Natural killer cell treated with Interleukin-12 subunit alpha and Interleukin-12 subunit beta and Interleukin-15 and Interleukin-18, amount 100 ng/mL, for 72 hours (primary cell): Measurements from ENCODE around the gene ZNF101. TPM values are rescaled to one million over a fixed set of nuclear protein-coding genes. Genes with fewer than 3 reads are reported as not detected.

Experiments used
- ATAC-seq, 2 donors: fragments of 150-1000 bp; cut with Tn5 transposase in 1 of 2; sonication (Bioruptor Pico), chemical (Tn5 transposase) in 1 of 2; 2 replicates each; pipeline ENCODE4 v1.10.0; 2021
- DNase-seq: peaks from one replicate; pipeline ENCODE4 v3.0.0; 2022; ENCODE audit warnings: low spot score
- H3K27ac Mint-ChIP-seq, 2 donors: 1 replicate in 1 of 2; 2 replicates in 1 of 2; pipeline ENCODE4 v1.8.0; 2022; ENCODE audit warnings: mixed read lengths in 2 of 2, mild to moderate bottlenecking in 1 of 2, moderate library complexity in 1 of 2
- H3K27me3 Mint-ChIP-seq, 2 donors: 1 replicate in 1 of 2; 2 replicates in 1 of 2; pipeline ENCODE4 v1.8.0; 2022; ENCODE audit warnings: mixed read lengths in 2 of 2
- H3K36me3 Mint-ChIP-seq: one replicate; pipeline ENCODE4 v1.8.0; 2022; ENCODE audit warnings: mixed read lengths
- H3K4me1 Mint-ChIP-seq, 2 donors: 1 replicate in 1 of 2; 2 replicates in 1 of 2; pipeline ENCODE4 v1.8.0; 2022; ENCODE audit warnings: low read depth in 2 of 2, mixed read lengths in 2 of 2, mild to moderate bottlenecking in 1 of 2
- H3K4me3 Mint-ChIP-seq: one replicate; pipeline ENCODE4 v1.8.0; 2022; ENCODE audit warnings: mixed read lengths
- H3K9me3 Mint-ChIP-seq: 2 replicates; pipeline ENCODE4 v1.8.0; 2022; ENCODE audit warnings: mixed read lengths
- total RNA-seq, 2 donors: library from RNA; stranded (reverse); gene quantifications; one replicate each; pipeline ENCODE4 v1.2.3, GENCODE V29; 2022

Gene ZNF101
- total RNA-seq, result 10 to 100 TPM; 45.3 to 53.1 TPM

DNA sequence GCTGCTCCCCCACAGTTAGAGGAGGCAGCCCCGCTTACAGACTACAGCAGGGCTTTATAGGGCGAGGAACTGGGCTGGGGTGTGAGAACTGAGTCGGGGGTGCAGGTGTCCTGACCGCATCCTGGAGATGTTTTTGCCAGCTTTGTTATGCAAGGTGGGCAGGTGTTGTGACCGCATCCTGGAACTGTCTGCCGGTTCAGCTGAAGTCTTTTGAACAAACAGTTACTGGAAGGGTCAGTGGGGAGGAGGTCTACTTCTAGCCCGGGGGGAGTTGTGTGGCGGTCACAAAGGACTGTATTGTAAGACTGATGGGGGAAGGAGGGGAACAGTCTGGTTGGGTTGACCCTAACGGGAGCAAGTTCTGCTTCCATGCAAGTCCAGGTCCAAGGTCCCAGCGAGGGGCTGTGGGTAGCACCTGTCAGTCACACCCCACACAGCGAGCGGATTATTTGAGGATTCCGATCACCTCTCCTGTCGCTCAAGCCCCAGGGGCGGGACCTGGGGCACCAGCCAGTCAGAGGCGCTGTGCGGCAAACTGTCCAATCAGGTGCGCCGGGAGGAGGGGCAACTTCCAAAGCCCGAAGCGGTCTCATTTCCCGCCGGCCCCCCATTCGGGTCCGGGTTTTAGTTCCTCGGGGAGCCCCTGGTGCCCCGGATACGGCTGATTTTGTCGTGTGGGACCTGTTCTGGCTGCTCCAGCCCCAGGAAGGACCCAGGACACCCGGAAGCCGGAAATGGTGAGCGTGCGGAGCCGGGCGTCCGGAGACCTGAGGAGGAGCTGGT, at the start of gene ZNF101:
Gene ZNF101, plus strand, starts transcription at position 610 of the 783 bp plus-strand sequence. Its CDS starts 125 bp downstream, at position 735.
- H3K27me3 Mint-ChIP-seq, result no peaks in the 10 kb centered on the region
- peak within 1 kb of the TSS; percentile 89 for H3K4me3 Mint-ChIP-seq
- peaks cover 15 to 19% of the 10 kb centered on the region in 2 donors for H3K4me1 Mint-ChIP-seq
- DNase-seq, result peak; percentile 97
- peak within 1 kb of the TSS; percentile 86 to 95 for H3K27ac Mint-ChIP-seq
- no peaks in the 10 kb centered on the region for H3K9me3 Mint-ChIP-seq
- peak; percentile 85 to 86 for ATAC-seq
- H3K36me3 Mint-ChIP-seq, result no peaks in the 10 kb centered on the region

DNA sequence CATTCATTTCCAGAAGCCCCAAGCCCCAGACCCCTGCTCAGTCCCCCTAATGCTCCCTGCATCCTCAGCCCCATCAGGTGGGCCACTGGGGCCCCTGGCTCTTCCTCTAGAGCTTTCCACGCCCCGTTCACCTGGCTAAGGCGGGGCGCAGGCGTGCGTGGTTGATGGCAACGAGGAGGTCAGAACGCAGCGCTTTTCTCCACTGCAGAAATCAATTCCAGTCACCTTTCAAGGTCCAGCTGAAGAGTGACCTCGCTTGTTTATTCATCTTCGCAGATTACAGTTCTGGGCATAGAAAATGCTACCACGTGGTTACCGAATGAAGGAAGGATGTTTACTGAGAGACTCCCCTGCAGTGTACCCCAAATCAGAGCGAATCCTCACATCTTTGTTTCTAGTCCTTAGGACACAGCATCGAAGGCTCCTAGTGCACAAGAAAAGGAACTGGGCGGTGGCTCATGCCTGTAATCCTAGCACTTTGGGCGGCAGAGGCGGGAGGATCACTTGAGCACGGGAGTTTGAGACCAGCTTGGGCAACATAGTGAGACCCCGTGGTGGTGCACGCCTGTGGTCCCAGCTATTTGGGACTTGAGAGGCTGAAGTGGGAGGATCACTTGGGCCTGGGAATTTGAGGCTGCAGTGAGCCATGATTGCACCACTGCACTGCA, 49.3 kb upstream of the ZNF101 start:
- Mint-ChIP-seq H3K27ac (peak overlapping the region; percentile 61 to 87), H3K9me3 (no peaks in the 10 kb centered on the region), H3K4me3 (peak overlapping the region; percentile 91), H3K27me3 (no peaks in the 10 kb centered on the region), H3K4me1 (peaks cover 33 to 38% of the 10 kb centered on the region in 2 donors), H3K36me3 (peaks cover 6% of the 10 kb centered on the region)
- DNase-seq (no peak), ATAC-seq (no peak)

DNA sequence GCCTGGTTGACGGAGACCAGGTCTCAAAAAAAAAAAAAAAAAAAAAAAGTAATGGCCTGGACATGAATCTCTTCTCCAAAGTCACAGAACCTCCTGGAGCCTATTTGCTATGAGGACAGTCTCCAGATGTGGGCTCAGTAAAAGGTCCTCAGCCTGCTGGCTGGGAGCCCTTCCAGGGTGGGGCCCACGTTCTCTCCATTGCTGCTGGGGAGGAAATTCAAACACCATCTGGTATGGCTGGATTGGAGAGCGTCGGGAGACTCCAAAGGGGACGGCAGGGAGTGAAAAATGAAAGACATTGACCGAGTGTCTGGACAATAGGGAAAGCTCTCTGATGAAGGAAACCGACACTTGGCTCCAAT, 48.8 kb upstream of the ZNF101 start:
- DNase-seq, result no peak
- H3K36me3 Mint-ChIP-seq, result peaks cover 6% of the 10 kb centered on the region
- peaks cover 30 to 34% of the 10 kb centered on the region in 2 donors for H3K4me1 Mint-ChIP-seq
- H3K27ac Mint-ChIP-seq, result no peak overlapping the region
- H3K27me3 Mint-ChIP-seq, result no peaks in the 10 kb centered on the region
- no peaks in the 10 kb centered on the region for H3K9me3 Mint-ChIP-seq
- ATAC-seq, result no peak
- no peak overlapping the region for H3K4me3 Mint-ChIP-seq

DNA sequence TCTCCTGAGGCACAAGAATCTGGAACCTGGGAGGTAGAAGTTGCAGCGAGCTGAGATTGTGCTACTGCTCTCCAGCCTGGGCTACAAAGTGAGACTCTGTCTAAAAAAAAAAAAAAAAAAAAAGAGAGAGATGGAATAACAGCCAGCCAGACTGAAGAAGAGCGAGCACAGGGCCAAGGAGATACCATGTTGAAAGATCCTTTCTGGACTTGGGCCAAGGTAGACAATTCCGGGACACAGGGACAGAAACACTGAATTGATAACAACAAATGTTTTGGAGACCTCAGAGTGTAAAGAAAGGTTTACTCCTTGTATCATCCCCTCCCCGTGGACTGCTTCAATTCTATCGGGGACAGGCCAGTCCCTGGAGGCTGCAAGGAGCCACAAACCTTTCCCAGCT, 45.3 kb upstream of the ZNF101 start:
- no peaks in the 10 kb centered on the region for H3K27me3 Mint-ChIP-seq
- H3K36me3 Mint-ChIP-seq, result no peaks in the 10 kb centered on the region
- peak overlapping the region in 1 of 2 donors; percentile 33 for H3K27ac Mint-ChIP-seq
- no peak for ATAC-seq
- no peak for DNase-seq
- no peak overlapping the region for H3K4me3 Mint-ChIP-seq
- H3K4me1 Mint-ChIP-seq, result peaks cover 26 to 29% of the 10 kb centered on the region in 2 donors
- no peaks in the 10 kb centered on the region for H3K9me3 Mint-ChIP-seq

DNA sequence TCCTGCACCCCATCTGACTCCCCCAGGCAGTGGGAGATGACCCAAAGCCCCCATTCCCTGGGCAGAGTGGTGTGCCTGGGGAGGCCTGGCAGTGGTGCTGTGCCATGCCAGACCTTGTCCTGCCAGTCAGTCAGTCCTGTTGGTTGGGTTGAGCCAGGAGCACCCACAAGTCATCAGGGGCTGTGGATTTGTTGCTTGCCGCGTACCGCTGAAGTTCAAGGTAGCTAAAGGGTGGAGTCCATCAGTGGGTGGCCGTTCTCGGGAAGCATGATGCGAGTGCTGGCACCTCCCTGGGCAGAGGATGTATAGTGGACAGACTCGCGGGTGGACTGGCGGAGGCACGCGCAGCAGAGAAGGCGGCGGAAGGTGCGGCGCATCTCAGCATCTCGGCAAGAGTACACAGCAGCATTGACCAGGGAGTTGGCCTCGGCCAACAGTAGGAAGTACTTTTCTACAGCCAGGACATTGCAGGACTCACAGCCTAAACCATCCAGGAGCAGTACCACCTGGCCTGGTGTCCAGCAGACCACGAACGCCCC, 44.5 kb upstream of the ZNF101 start:
- Mint-ChIP-seq H3K27ac (peak overlapping the region in 1 of 2 donors; percentile 33), H3K4me1 (peaks cover 22 to 24% of the 10 kb centered on the region in 2 donors)

DNA sequence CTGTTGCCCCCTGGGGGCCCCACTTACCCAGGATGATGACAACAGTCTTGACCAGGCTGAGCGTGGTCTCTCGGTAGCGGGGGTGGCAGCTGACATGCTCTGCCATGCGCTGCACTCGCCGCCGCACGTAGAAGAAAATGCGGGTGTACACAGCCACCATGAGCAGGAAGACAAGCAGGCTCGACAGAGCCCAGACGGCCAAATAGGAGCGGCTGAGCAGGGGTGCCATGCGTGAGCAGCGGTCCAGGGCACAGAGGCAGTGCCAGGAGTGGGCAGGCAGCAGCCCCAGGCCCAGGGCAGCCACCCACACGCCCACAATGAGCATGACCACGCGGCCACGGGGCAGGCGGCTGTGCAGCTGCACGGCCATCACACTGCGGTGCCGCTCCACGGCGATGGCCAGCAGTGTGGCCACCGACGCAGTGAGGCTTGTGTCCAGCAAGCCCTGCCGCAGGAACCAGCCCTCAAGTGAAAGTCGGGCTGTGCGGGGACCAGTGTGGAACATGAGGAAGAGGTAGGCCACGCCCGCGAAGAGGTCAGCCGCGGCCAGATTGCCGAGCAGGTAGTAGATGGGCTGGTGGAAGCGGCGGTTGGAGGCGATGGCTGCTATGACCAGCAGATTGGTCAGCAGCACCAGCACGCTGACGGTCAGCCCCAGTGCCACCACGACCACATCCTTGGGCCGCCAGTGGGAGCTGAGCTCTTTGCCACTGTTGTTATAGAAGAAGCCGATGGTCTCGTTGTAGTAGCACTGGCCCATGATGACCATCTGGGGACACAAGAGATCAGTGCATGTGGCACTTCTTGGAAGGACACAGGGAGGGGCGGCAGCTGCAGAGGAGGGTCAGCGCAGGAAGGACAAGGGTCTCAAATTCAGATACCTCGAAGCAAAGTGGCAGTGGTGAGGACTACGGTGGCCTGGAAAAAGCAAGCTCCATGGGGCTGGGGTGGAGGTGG, 41.8 kb upstream of the ZNF101 start:
- peak overlapping the region; percentile 89 for H3K4me3 Mint-ChIP-seq
- no peaks in the 10 kb centered on the region for H3K27me3 Mint-ChIP-seq

More for the DNA sequence above, 44.5 kb upstream of the ZNF101 start:
- Mint-ChIP-seq H3K27me3 (no peaks in the 10 kb centered on the region), H3K9me3 (no peaks in the 10 kb centered on the region), H3K36me3 (no peaks in the 10 kb centered on the region), H3K4me3 (no peak overlapping the region)
- no peak for ATAC-seq
- no peak for DNase-seq

DNA sequence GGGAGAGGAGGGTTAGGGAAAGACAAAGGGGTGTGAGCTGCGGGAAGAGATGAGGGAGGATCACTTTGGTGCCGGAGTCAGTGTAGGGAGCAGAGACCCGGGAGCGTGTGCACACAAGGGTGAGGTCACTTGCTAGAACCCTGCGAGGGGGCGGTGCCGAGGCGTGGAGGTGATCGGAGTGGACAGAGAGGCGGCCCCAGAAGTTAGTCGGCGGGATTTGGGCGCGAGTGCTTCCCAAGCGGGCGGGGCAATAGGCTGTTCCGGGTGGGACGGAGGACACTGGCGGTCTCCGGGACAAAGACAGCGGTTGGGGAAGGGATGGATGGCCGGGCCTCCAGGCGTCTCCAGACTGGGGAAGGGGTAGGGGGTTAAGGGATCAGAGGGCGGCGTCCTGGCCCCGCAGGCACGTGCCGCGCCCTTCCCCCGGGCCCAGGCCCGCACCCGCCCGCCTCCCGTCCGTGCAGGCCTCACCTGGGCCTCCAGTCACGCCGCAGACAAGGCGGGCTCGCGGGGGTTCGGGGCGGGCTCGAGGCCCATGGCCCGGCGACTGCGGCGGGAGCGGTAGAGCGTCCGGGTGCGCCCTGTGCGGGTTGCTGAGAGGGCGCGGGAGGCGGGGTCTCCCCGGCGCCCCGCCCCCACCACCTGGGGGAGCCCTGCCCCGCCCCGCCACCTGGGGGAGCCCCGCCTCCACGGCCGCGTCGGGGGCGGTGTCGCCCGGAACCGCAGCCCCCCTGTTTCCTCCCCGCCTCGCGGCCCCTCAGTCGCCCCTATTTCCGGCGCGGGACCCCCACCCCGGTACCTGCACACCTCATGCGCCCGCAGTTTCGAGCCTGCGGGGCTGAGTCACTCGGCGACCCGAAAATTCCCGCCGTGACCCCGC, 40.8 kb upstream of the ZNF101 start, which contains the start of gene LPAR2:
Gene LPAR2, minus strand, starts transcription at position 600 of the 880 bp plus-strand sequence. CDS start 945 bp downstream, outside the sequence.
- Mint-ChIP-seq H3K9me3 (no peaks in the 10 kb centered on the region), H3K36me3 (peaks cover 1% of the 10 kb centered on the region), H3K4me1 (peaks cover 18 to 26% of the 10 kb centered on the region in 2 donors), H3K4me3 (peak within 1 kb of the TSS; percentile 89), H3K27me3 (no peaks in the 10 kb centered on the region), H3K27ac (peak within 1 kb of the TSS; percentile 75 to 85)
- ATAC-seq (peak; percentile 81 to 86), DNase-seq (peak; percentile 74)

More for the DNA sequence above, 41.8 kb upstream of the ZNF101 start:
- DNase-seq (no peak), ATAC-seq (no peak)
- H3K4me1 Mint-ChIP-seq, result peaks cover 18 to 23% of the 10 kb centered on the region in 2 donors
- no peaks in the 10 kb centered on the region for H3K36me3 Mint-ChIP-seq
- no peaks in the 10 kb centered on the region for H3K9me3 Mint-ChIP-seq
- H3K27ac Mint-ChIP-seq, result peak overlapping the region; percentile 75 to 76

DNA sequence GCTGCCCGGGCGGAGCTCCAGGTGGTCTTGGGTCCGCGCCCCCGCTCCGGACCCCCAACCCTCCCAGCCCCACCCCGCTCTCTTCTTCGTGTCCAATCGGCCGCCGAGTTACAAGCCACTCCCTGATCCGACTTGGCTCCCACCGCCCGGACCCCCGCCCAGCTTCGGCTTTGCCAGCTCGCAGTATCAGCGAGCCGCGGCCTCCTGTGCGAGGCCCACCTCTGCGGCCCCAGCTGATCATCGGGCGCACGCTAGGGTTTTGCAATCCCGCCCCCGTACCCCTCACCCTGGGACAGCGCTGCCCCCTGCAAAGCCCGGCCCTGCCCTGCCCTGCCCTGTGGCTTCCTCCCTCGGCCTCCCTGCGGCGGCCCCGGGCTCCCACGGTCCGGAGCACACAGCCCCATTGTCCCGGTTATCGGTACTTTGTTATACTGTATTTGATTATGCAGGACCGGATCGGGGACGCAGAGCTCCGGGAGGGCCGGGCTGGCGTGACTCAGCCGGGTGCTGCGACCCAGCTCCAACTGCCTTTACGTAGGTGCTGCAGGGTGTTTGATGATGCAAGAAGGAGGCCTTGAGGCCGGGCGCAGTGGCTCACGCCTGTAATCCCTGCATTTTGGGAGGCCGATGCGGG, 40.0 kb upstream of the ZNF101 start:
- Mint-ChIP-seq H3K36me3 (peaks cover 9% of the 10 kb centered on the region), H3K4me1 (peaks cover 18 to 31% of the 10 kb centered on the region in 2 donors), H3K27me3 (no peaks in the 10 kb centered on the region), H3K4me3 (peak overlapping the region; percentile 62), H3K27ac (peak overlapping the region; percentile 72 to 85), H3K9me3 (no peaks in the 10 kb centered on the region)
- peak; percentile 74 for DNase-seq
- peak; percentile 61 to 71 for ATAC-seq

DNA sequence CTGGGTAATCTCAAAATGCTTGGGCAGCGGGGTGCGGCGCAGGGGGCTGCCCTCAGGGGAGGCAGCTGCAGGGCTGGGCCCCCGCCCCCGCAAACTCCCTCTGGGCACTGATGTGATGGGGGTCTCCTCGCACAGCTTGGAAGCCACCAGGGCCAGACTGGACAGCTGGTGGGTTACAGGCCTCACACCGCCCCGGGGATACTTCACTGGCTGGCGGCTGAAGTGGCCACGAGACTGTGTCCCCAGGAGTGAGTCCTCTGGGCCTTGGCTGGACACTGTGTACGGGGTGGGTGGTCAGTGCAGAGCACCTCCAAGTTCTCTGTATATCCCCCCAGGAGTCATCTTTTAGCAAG, 38.6 kb upstream of the ZNF101 start:
- DNase-seq, result no peak
- Mint-ChIP-seq H3K4me3 (no peak overlapping the region), H3K4me1 (peaks cover 21 to 37% of the 10 kb centered on the region in 2 donors), H3K27me3 (no peaks in the 10 kb centered on the region), H3K36me3 (peaks cover 17% of the 10 kb centered on the region), H3K9me3 (no peaks in the 10 kb centered on the region), H3K27ac (no peak overlapping the region)
- no peak for ATAC-seq

DNA sequence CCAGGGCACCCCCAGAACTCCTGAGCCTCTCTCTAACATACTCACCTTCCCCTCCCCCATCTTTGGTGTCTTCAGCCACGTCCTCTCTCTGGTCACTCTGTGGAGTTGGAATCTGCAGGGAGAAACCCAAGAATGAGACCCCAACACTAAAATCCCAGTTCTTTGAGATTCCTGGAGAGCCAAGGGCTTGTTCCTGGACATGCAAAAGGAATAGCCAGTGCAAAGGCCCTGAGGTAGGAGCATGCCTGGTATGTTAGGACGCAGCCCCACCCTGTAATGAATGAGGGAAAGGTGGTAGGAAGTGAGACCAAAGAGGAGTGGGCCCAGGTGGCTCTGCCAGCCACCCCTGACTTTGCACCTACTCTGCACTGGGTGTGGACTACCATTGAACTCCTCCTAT, 38.2 kb upstream of the ZNF101 start:
- Mint-ChIP-seq H3K36me3 (peaks cover 17% of the 10 kb centered on the region), H3K4me1 (peaks cover 23 to 37% of the 10 kb centered on the region in 2 donors), H3K4me3 (no peak overlapping the region), H3K27ac (no peak overlapping the region), H3K27me3 (no peaks in the 10 kb centered on the region), H3K9me3 (no peaks in the 10 kb centered on the region)
- no peak for ATAC-seq
- DNase-seq, result no peak

DNA sequence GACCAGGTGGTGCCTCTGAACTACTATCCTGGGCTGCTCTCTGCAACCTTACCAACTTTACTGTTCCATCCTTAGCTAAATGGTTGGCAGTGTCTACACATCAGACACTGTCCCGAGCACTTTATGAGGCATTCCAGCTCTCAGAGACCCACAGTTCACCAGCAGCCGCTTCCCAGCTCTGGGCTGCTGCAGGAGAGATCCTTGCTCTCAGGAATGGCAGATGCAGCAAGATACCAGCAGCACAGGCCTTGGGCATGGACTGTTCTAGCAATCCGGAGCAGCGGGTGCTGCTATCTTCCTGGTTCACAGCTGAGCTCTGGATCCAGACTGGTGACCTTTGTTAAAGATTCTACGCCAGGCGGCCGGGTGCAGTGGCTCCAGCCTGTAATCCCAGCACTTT, 37.3 kb upstream of the ZNF101 start:
- H3K9me3 Mint-ChIP-seq, result no peaks in the 10 kb centered on the region
- H3K4me3 Mint-ChIP-seq, result no peak overlapping the region
- peaks cover 19 to 37% of the 10 kb centered on the region in 2 donors for H3K4me1 Mint-ChIP-seq
- DNase-seq (no peak), ATAC-seq (no peak)
- H3K27me3 Mint-ChIP-seq, result no peaks in the 10 kb centered on the region
- no peak overlapping the region for H3K27ac Mint-ChIP-seq
- peaks cover 17% of the 10 kb centered on the region for H3K36me3 Mint-ChIP-seq

DNA sequence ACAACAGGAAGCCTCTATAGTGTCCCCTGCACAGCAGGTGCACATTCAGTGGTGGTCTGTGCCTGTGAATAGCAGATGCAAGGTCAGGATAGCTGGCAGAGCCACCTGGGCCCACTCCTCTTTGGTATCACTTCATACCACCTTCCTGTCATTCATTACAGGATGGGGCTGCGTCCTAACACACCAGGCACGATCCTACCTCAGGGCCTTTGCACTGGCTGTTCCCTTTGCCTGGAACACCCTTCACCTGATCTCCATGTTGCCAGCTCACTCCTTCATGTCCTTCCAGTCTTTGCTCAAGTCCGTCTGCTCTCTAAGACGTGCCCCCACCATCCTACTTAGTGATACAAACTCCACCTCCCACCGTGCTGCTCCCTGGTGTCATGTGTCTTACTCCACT, 36.0 kb upstream of the ZNF101 start:
- H3K4me3 Mint-ChIP-seq, result no peak overlapping the region

More for the DNA sequence above, 36.0 kb upstream of the ZNF101 start:
- Mint-ChIP-seq H3K27me3 (no peaks in the 10 kb centered on the region), H3K9me3 (no peaks in the 10 kb centered on the region), H3K27ac (peak overlapping the region; percentile 22 to 26), H3K4me1 (peaks cover 6 to 24% of the 10 kb centered on the region in 2 donors), H3K36me3 (peaks cover 17% of the 10 kb centered on the region)
- ATAC-seq, result no peak
- no peak for DNase-seq
